ENCODE results near the gene COG3. TPM values are rescaled to one million over a fixed set of nuclear protein-coding genes. Genes with fewer than 3 reads are reported as not detected.
A peak's percentile ranks its signal among the peaks of the same experiment; 100 is the strongest.
"Not testable (repeated sequence)": the region's sequence is repeated elsewhere in the genome, so short reads cannot be mapped to it uniquely, and the experiment has no call there.

COG3 gene, protein sequence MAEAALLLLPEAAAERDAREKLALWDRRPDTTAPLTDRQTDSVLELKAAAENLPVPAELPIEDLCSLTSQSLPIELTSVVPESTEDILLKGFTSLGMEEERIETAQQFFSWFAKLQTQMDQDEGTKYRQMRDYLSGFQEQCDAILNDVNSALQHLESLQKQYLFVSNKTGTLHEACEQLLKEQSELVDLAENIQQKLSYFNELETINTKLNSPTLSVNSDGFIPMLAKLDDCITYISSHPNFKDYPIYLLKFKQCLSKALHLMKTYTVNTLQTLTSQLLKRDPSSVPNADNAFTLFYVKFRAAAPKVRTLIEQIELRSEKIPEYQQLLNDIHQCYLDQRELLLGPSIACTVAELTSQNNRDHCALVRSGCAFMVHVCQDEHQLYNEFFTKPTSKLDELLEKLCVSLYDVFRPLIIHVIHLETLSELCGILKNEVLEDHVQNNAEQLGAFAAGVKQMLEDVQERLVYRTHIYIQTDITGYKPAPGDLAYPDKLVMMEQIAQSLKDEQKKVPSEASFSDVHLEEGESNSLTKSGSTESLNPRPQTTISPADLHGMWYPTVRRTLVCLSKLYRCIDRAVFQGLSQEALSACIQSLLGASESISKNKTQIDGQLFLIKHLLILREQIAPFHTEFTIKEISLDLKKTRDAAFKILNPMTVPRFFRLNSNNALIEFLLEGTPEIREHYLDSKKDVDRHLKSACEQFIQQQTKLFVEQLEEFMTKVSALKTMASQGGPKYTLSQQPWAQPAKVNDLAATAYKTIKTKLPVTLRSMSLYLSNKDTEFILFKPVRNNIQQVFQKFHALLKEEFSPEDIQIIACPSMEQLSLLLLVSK
- total RNA-seq: 20.9 and 22.2 TPM in 2 replicates

DNA sequence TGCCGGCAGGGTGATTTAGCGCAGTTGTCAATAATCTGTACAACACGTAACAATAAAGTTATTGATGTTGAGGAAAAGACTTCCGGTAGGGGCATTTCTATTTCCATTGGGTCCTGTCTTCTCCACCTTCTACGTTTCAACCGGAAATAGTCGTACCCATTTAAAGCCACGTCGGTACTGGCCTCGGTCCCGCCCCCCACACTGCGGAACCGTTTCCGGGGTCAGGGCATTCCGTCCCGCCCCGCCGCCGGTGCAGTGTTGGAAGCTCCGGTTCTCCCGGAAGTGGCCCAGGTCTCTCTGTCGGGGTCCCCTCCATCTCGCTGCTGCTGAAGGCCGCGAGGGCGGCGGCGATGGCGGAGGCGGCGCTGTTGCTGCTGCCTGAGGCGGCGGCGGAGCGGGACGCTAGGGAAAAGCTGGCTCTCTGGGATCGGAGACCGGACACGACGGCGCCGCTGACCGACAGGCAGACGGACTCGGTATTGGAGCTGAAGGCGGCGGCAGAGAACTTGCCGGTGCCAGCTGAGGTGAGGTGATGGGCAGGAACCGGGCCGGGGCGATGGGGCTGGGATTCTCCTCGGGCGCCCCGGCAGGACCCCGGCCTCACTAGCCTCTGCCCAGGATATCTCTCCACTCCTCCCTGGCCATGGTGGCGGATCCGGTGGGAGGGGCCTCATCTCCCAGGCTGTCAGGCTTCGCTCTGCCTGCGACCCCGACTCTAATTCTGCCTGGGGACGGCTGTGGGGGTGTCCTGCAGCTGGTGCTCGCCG, at the start of gene COG3:
Gene COG3, plus strand, starts transcription at position 253 of the 767 bp plus-strand sequence. Its CDS starts 98 bp downstream, at position 351.
- DNase-seq (ENCODE audit: low read depth in 2 of 2): peak; percentile 96

DNA sequence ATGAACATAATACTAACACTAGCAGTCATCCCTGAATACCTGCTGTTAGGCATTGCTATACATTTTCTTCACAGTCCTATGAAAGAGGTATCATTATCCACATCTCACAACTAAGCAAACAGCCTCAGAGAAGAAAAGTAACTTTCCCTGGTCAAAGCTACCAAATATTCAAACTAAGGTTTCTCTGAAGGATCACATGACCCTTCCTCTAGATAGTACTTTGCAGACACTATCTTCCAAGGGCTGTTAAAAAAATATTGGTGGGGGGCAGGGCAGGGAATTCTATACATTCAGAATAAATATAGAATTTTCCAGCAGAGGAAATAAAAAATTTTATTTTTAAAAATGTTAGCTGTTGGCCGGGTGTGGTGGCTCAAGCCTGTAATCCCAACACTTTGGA, 49.6 kb upstream of the COG3 start:
- DNase-seq (ENCODE audit: low read depth in 2 of 2): no peak

DNA sequence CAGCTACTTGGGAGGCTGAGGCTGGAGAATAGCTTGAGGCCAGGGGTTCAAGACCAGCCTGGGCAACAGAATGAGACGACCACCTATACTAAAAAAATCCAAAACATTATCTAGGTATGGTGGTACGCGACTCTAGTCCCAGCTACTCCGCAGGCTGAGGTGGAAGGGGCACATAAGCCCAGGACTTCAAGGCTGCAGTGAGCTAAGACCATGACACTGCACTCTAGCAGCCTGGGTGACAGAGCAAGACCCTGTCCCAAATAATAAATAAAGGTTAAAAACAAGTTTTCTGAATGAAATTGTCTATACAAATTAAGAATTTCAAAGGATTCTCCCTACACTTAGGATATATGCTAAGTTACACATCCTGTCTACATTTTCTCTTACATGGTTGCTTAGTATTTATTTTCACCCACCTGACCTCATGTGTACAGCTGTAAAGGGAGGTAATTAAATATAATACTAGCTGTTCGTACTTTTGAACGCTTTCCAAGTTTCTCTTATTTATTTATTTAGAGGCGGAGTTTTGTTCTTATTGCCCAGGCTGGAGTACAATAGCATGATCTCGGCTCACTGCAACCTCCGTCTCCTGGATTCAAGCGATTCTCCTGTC, 48.1 kb upstream of the COG3 start:
- peak in 1 of 2 donors; percentile 17 for DNase-seq (ENCODE audit: low read depth in 2 of 2)

- DNase-seq (ENCODE audit: low read depth in 2 of 2): peak; percentile 92
Observed at GRCh38 chr13:45417790-45418534, 46.8 kb upstream of the COG3 start, which contains the start of gene SLC25A30. TSS of gene SLC25A30 (minus strand) at chr13:45418373. CDS start at chr13:45411425, 6,948 bp downstream.

- DNase-seq (ENCODE audit: low read depth in 2 of 2): not testable (repeated sequence)
Observed at GRCh38 chr13:45419389-45419788, 45.4 kb upstream of the COG3 start.

DNA sequence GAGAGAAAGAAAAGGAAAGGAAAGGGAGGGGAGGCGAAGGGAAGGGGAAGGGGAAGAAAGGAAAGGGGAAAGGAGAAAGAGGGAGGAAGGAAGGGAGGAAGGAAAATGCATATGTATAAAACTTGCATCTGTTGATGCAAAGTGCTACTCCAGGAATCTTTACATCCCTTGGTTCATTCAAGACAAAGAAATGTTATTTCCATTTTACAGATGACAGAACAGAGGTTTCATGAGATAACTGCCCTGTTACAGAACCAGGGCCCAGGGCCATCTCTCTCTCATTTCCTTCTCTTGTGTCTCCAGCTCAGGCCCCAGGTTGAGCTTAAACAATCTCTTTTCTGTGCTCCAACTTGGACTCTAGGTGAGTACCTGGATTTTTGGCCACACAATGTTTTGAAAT, 44.8 kb upstream of the COG3 start:
- DNase-seq (ENCODE audit: low read depth in 2 of 2): no peak

- no peak for DNase-seq (ENCODE audit: low read depth in 2 of 2)
Observed at GRCh38 chr13:45422731-45423292, 41.9 kb upstream of the COG3 start.

DNA sequence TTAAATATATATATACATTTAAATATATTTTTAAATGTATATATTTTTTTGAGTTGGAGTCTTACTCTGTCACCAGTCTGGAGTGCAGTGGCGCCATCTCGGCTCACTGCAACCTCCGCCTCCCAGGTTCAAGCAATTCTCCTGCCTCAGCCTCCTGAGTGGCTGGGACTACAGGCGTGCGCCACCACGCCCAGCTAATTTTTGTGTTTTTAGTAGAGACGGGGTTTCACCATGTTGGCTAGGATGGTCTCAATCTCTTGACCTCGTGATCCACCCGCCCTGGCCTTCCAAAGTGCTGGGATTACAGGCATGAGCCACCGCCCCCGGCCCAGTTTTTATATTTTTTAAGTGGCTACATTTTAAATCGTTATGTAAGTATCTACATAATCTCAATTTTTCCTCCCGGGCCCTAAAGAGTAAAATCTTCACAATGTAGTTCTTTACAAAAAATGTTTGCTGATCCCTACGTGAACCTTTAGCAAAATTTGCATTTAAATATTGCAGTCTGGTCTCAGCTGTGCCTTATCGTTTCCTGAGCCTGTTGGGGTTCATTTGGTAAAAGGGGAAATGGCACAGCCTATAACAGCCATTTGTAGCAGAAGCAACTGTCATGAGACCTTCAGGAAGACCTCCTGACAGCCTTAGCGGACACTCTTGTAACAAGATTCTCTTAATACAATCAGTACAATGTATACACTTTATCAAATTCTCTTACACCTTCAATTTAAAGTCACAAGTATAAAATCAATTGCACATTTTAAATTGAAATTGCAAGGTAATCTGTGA, 38.5 kb upstream of the COG3 start:
- DNase-seq (ENCODE audit: low read depth in 2 of 2): not testable (repeated sequence)

DNA sequence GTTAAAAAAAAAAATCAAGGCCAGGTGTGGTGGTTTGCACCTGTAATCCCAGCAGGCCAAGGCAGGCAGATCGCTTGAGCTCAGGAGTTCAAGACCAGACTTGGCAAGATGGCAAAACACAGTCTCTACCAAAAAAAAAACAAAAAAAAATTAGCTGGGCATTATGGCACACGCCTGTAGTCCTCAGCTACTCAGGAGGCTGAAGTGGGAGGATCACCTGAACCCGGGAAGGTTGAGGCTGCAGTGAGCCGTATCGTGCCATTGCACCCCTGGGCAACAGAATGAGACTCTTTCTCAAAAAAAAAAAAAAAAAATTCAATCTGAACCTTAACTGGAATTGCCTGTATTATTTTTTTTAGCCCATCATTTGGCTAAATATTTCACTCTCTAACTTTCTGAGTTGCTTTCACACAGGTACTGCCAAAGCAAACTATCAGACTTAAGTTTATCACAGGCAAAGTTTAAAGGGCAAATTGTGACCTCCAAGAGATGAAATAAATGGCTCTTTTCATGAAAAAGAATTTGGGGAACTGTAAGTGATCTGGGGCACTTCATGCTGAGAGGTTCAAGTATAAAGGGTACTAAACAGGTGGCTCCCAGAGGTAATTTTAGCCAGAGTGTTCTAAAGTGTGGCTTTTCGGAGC, 31.9 kb upstream of the COG3 start:
- no peak for DNase-seq (ENCODE audit: low read depth in 2 of 2)

DNA sequence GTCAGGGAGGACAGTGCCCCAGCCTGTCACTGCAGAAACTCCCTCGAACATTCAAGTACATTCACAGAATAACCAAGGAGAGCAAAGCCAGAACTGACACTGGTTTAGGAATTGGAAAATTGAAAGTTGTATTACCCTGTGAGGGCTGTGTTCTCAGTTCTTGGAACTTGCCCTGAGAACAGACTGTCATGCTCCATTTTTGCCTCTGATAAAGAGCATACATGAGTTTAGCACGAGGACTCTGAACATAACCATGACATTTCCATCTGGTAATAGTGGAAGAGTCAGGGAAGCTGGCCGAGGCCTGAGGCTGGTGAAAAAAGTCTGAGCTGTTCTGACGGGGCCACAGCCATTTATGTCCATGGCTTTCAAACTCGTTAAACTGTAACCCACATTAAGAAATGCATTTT, 31.4 kb upstream of the COG3 start:
- DNase-seq (ENCODE audit: low read depth in 2 of 2): no peak

GRCh38 chr13:45434556-45435371, 30.0 kb upstream of the COG3 start:
- no peak for DNase-seq (ENCODE audit: low read depth in 2 of 2)

- DNase-seq (ENCODE audit: low read depth in 2 of 2): no peak
Observed at GRCh38 chr13:45436332-45436731, 28.4 kb upstream of the COG3 start.

GRCh38 chr13:45436953-45437352, 27.8 kb upstream of the COG3 start:
- no peak for DNase-seq (ENCODE audit: low read depth in 2 of 2)

- DNase-seq (ENCODE audit: low read depth in 2 of 2): no peak
Observed at GRCh38 chr13:45437947-45438346, 26.8 kb upstream of the COG3 start.

GRCh38 chr13:45439008-45439407, 25.7 kb upstream of the COG3 start:
- no peak for DNase-seq (ENCODE audit: low read depth in 2 of 2)

DNA sequence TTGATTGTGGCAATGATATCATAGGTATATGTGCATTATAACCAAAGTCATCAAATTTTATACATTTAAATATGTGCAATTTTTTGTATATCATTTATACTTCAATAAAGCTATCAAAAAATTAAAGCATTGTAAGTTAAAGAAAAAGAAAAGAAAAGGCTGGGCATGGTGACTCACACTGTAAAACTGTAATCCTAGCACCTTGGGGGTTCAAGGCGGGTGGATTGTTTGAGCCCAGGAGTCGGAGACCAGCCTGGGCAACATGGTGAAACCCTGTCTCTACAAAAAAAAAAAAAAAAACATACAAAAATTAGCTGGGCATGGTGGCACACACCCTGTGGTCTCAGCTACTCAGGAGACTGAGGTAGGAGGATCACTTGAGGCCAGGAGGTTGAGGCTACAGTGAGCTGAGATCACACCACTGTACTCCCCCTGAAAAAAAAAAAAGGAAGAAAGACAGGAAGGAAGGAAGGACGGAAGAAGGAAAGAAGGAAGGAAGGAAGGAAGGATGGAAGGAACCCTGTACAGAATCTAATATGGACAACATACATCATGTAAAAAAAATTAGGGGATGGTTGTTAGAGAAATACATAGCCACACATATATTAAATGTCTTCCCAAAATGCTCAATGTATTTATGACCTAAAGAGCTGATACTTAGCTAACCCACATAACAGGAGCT, 24.8 kb upstream of the COG3 start:
- no peak for DNase-seq (ENCODE audit: low read depth in 2 of 2)

- DNase-seq (ENCODE audit: low read depth in 2 of 2): peak; percentile 45 to 49
Observed at GRCh38 chr13:45441633-45442032, 23.1 kb upstream of the COG3 start.

Measured in lung microvascular endothelial cell (primary cell).